HG03108 (cell line): ENCODE measurements around the gene CFAP20.
"Not testable (repeated sequence)": the region's sequence is repeated elsewhere in the genome, so short reads cannot be mapped to it uniquely, and the experiment has no call there.

ENCODE experiments used
- ATAC-seq: cut with Tn5 transposase; IDR thresholded peaks from one replicate; pipeline ENCODE4 v1.9.1; 2021; ENCODE audit warnings: moderate library complexity; ENCODE audit not compliant: unreplicated experiment

Gene CFAP20

DNA sequence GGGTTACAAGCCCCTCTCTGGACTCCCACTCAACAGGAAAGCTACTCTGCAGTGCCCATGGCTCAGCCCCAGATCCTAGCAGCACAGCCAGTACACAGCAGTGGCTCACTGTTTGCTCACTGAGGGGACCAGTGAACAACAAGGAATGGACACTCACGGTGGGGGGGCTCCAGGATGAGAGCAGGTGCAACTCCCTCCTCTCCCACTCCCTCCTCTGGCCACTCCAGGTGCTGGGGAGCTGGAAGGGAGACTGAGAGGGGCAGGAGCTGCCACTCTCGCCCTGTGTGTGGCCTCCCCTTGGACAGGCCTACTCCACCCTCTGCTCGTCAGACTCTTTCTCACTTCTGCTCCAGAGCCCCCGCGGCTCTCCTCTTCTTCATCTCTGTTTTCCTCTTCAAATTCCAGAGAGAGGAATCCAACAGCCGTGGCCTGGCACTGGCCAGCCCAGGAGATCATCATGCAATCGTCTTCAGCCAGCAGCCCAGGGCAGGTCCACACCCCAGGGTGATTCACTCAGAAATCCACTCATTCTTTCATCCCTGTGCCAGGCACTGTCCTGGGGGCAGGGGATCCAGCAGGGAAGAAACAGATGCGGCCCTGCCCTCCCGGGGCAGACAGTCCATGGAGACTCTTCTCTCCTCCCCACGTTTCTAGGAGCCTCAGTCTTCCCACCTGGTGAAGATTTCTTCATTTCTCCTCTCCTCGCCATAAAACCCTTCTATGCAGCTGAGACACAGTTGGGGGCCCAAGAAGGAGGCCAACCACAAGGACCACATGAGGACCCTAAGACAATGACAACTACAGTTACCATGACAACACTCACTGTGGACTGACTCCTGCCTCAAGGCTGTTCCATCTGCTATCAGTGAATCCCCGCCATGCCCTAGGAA lies 30.7 kb downstream of the CFAP20 start:
- no peak for ATAC-seq

- ATAC-seq, result no peak
These were observed 32.9 kb downstream of the CFAP20 start for GRCh38 chr16:58096249-58096648.

- ATAC-seq, result not testable (repeated sequence)
These were observed 33.6 kb downstream of the CFAP20 start for GRCh38 chr16:58095575-58095960.

DNA sequence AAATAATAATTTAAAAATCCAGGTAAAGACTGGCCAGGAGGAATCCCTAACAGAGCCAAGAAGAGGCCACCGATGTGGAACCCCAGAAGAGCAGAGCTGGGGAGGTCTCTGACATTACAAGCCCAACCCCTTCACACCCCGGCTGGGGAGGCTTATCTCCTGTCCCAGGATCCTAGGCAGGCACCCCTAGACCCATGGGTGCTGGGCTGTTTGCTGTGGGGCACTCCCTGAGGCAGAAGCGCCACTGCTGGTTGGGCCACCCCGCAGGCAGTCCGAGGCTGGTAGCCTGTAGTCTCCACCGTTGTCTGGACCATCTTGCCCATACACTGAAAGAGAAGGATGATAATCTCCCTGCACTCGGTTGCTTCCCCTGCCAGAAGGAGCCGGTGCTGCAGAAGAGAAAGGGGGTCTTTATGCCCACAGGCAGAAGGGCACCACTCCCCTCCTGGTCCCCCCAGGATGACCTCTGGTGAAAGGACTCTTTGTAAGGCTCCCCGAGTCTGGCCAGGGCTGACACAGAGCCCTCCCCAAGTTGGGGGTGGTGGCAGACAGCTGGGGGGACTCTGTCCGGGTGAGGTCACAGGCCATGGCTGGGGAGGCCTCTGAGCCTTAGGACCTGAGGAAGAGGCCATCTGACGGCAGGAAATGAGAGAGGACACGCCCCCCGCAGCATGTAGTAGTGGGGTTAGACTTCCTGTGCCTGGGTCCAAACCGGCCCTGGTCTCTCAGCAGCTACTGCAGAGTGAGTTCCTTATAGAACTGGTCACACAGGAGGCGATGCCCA lies 34.2 kb downstream of the CFAP20 start:
- no peak for ATAC-seq

GRCh38 chr16:58094026-58094425 lies 35.2 kb downstream of the CFAP20 start:
- ATAC-seq, result no peak

DNA sequence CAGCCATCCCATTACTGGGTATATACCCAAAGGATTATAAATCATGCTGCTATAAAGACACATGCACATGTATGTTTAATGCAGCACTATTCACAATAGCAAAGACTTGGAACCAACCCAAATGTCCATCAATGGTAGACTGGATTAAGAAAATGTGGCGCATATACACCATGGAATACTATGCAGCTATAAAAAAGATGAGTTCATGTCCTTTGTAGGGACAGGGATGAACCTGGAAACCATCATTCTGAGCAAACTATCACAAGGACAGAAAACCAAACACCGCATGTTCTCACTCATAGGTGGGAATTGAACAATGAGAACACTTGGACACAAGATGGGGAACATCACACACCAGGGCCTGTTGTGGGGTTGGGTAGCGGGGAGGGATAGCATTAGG lies 38.8 kb downstream of the CFAP20 start:
- not testable (repeated sequence) for ATAC-seq

DNA sequence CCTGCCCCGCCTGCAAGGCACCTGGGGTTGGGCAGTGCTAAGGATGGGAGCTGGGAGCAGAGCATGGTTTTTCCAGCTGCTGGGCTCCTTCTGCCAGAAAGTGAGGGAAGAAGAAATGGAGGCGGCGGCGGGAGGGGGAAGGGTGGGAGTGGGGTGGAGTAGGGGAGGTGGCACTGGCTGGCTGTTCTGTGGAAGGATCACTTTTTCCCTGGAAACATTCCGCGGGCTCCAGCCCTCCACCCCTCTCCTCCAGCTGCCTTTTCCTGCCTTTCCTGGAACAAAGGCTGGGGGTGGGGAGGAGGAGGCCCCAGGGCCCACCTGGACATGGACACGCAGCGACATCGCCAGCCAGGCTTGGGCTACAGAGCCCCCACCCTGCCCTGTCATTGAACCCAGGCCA lies 41.1 kb downstream of the CFAP20 start:
- no peak for ATAC-seq

GRCh38 chr16:58087209-58087913 lies 41.8 kb downstream of the CFAP20 start:
- no peak for ATAC-seq

DNA sequence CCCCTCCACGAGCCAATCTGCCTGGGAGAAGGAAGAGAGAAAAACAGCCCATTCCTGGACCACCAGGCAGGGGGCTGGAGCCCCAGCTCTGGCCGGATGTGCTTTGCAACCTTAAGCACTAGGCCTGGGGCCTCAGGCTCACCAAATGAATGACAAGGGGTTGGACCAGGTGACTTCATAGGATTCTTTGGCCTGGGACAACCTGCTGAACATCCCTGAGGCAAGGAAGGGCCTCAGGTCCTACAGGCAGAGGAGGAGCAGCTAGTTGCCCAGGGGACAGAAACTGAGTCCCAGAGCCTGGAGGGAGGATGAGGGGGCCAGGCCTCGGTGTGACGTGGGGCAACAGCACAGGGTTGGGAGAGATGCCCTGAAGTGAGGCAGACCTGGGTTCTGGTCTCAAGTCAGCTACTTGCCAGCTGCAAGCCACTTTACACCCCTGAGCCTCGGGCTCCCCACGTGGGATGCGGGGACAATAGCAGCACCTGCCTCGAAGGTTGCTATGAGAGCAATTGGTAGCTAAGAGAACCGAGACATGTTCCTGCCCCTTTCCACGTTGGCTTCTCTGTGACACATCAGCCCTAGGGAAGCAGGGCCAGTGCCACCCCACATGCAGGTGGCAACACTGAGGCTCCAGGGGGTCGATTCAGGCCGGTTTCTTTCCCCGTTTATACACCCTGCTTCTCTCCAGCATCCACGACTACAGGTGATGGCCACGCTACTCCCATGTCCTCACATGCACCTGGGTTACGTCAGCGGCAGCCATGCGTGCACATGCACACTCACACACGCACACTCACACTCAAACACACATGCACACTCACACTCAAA lies 42.6 kb downstream of the CFAP20 start:
- ATAC-seq, result no peak

DNA sequence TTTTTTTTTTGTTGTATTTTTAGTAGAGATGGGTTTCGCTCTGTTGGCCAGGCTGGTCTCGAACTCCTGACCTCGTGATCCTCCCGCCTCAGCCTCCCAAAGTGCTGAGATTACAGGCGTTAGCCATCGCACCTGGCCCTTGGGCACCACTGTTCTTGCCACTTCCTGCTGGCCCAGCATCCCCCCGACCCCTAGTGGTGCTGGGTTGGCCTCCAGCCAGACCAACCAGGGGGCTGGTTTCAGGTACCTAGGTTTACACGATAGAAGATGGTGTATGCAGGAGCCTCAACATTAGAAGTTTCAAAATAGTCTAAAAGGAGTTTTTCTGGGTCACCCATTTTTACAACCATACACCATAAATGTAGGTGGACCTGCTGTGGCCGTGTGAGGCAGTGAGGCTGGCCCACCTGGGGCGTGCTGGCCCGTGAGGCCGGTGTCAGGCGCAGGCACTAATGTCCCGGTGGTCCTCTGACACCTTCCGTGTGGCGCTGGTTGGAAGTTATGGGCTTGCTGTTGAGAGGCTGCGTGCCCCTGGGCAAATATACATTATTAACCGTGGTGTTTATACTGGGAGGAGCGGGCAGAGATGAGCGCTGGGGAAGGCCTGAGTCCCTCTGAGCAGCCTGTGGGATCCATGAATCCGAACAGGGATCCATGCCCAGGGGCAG lies 43.5 kb downstream of the CFAP20 start:
- no peak for ATAC-seq

GRCh38 chr16:58085171-58085570 lies 44.0 kb downstream of the CFAP20 start:
- ATAC-seq, result no peak

DNA sequence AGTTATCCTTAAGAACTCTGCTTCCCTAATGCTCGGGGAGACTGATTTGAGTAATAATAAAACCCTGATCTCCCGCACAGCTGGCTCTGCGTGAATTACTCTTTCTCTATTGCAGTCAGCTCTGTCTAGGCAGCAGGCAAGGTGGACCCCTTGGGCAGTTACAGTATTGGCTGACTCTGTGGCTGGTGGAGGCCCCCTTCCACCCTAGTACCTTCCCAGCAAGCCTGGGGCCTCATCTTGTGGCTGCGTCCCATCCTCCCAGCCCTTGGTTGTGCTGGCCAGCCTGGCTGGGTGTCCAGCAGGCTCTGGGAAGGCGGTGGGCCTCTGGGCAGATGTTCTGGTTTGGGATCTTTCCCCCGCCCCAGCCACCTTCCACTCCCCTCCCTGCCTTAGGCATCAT lies 44.5 kb downstream of the CFAP20 start:
- ATAC-seq, result no peak

DNA sequence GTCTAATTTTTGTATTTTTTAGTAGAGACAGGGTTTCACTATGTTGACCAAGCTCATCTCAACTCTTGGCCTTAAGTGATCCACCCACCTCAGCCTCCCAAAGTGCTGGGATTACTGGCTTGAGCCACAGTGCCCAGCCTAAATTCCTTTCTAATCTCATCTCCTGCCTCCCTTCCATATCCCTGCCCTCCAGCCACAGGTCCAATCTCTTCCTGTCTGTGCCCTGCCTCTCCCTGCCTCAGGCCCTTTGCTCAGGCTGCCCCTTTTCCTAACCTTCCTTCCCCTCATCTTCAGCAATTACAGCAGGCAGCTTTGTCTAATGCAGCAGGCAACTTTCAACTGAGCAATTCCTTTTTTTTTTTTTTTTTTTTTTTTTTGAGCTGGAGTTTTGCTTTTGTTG lies 46.8 kb downstream of the CFAP20 start:
- no peak for ATAC-seq

DNA sequence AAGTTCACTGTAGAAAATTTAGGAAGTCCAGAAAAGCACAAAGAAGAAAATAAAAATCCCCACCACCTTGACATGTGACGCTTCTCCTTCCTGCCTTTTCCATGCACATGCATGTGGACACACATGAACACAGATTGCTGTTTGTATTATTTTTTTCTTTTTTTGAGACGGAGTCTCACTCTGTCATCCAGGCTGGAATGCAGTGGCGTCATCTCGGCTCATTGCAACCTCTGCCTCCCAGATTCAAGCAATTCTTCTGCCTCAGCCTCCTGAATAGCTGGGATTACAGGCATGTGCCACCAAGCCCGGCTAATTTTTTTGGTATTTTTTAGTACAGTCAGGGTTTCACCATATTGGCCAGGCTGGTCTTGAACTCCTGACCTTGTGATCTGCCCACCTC lies 48.5 kb downstream of the CFAP20 start:
- ATAC-seq, result not testable (repeated sequence)

DNA sequence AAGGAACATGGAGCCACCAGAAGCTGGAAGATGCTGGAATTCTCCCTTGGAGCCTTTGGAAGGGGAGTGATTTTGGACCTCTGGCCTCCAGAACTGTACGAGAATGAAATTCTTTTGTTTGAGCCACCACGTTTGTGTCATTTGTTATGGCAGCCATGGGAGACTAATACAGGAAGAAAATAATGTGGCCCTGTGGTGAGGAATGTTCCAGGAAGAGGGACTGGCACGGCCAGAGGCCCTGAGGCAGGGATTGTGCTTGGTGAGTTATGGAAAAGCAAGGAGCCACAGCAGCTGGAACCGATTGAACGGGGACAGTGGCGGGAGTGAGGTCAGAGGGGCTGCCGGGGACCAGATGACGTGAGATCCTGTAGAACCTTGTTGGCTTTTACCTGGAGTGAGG lies 51.4 kb downstream of the CFAP20 start:
- ATAC-seq, result no peak

DNA sequence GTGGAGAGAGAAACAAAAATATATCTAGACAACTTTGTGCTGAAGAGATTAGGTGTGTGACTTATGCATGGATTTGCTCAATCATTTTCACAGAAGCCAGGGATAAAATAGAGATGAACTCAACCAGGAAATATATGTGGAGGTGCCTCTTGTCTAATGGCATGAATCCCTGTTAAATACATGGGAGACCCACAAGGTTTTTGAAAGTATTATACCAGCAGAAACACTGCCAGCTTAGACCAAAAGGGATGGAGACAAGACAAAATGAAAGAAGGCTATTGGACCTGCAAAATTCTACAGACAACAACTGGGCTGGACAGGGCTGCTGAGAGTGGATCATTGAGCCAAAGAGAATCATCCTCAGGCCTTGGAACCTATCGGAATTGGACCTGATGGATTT lies 52.7 kb downstream of the CFAP20 start:
- ATAC-seq, result no peak

- no peak for ATAC-seq
These were observed 54.5 kb downstream of the CFAP20 start for GRCh38 chr16:58074657-58075056.

DNA sequence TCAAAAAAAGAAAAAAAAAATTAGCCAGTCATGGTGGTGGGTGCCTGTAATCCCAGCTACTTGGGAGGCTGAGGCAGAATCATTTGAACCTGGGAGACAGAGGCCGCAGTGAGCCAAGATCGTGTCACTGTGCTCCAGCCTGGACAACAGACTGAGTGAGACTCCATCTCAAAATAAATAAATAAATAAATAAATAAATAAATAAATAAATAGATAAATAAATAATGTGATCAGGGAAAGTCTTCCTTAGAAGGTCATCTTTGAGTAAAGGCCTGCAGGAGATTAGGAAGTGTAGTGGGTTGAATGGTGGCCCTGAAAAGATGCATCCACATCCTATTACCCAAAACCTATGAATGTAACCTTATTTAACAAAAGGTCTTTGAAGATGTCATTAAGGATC lies 56.1 kb downstream of the CFAP20 start:
- not testable (repeated sequence) for ATAC-seq

GRCh38 chr16:58072134-58072533 lies 57.0 kb downstream of the CFAP20 start:
- not testable (repeated sequence) for ATAC-seq

DNA sequence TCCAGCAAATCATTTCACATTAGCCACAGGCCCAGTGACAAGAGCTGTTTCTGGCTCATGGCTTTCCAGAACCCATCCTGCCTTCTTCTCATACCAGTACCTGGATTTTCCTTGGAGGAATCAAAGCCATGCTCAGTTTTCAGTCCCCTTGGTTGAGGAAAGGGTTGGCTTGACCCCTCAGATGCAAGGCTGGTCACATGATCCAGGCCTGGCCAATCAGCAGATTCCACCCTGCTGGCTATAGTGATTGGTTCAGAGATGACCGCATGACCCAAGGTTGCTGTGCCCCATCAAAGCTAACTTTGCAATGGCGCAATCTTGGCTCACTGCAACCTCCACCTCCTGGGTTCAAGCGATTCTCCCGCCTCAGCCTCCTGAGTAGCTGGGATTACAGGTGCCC lies 58.6 kb downstream of the CFAP20 start:
- no peak for ATAC-seq
